K562 treated with DMSO at 1 percent for 4 hours (cell line): ENCODE measurements around the gene PYDC1. TPM values are rescaled to one million over a fixed set of nuclear protein-coding genes. Genes with fewer than 3 reads are reported as not detected.

Source experiments
- total RNA-seq: library from RNA; unstranded; fragments of 300-600 nt; gene quantifications from 2 replicates; pipeline ENCODE4 v1.2.3, GENCODE V29; 2022; ENCODE audit not compliant: insufficient read depth

PYDC1 gene
- total RNA-seq: not detected in 2 replicates

DNA sequence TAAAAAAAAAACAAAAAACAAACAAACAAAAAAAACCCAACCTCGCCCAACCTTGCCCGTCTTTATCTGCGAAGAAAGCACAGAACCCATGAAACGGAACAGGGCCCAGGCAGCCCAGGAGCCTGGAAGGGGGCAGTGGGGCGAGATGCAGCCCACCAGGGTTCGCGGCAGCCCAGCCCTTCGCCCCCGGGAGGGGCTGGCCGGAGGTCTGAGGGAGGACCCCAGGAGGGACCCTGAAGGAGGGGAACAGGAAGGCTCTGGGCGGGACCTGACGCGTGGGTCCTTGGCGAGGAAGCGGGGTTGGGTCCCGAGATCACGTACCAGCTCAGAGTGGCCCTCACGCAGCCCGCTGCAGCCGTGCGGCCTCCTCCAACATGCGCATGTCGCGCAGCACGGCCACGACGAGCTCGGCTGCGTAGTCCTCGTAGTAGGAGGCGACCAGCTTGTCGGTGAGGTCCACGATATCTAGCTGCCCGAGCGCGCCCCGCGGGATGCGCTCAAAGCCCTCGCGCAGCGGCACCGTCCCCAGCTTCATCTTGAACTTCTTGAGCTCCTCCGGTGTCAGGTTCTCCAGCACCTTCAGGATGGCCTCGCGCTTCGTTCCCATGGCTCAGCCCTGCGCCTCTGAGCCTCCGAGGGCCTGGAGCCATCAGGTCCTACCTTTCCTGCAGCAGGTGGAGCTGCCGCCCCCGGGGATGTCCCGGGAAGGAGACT is at the start of gene PYDC1:
PYDC1 (minus strand) TSS at position 714 of the 714 bp plus-strand sequence; CDS start at position 607, 107 bp downstream.

DNA sequence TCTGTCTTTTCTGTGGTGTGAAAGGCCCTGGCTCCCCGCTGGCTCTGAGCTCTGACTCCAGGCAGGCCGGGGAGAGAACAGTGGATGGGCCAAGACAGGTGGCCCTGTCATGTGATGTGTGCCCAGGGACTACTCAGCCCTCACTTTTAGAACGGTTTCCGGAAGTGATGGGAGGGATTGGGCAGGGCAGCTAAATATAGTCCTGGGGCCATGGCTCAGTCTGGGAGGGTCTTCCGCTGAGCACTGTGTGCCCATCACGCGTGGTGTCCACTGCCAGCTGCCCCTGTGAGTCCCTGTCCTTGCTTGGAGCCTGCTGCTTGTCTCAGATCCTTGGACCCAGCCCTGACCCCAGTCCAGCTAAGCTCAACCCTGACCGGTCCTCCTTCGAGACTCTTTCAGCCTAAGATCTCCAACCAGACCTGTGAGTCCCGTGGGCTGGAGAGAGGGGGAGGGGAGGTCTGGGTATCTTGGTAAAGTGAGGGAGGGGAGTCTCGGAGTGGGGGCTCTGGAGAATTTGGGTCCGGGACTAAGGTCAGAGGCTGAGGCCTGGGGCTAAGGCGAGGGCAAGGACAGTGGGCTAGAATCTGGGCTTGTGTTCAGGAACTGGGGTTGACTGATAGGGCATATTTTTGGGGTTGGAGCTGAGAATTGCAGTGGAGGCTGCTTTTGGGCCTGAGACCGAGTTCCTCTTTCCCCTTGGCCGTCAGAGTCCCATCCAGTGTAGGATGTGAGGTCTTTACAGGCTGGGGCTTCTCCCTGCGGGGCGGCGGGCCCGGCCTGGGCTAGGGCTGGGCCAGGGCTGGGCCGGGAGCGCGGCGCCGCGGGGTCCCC is 2.8 kb downstream of the PYDC1 start, which contains the start of gene TRIM72:
TRIM72 (plus strand) TSS at position 243 of the 831 bp plus-strand sequence. CDS start 620 bp downstream, outside the sequence.

DNA sequence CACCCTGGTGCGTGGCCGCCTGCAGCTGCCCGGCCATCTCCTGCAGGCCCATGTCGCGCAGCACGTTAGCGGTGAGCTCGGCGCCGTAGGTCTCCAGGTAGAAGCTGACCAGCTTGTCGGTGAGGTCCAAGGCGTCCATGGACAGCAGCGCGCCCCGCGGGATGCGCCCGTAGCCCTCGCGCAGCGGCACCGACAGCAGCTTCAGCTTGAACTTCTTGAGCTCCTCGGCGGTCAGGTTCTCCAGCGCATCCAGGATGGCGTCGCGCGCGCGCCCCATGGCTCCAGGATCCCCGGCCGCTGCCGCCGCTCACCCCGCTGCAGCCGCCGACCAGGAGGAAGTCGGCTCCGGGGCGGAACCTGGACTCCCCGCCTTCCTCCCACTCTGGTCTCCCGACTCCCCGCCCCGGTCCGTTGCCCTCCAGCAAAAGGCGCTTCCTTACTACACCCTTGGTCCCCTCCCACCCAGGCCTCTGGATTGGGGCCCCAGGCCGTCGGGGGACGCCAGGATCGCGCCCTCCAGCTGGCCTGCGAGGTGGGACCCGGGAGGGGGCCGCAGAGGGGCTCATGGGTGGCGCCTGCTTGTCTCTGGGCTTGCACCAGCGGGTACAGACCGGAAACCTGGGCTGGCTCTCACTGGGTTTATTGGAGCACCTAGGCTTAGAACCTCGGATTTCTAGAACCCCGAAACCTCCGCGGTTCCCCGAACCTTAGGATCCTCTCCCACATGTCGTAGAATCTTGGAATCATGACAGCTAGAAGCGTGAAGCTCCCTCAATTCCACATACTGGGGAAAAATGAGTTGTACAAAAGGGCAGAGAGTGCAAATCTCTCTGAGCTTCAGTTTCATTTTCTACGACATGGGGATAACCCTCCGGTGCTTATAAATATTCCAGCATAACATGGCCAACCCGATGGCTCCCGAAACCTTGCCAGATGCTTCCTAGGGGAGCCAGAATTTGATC is 14.2 kb downstream of the PYDC1 start, which contains the start of gene PYCARD:
PYCARD (minus strand) TSS at position 347 of the 962 bp plus-strand sequence; CDS start at position 277, 70 bp downstream.

DNA sequence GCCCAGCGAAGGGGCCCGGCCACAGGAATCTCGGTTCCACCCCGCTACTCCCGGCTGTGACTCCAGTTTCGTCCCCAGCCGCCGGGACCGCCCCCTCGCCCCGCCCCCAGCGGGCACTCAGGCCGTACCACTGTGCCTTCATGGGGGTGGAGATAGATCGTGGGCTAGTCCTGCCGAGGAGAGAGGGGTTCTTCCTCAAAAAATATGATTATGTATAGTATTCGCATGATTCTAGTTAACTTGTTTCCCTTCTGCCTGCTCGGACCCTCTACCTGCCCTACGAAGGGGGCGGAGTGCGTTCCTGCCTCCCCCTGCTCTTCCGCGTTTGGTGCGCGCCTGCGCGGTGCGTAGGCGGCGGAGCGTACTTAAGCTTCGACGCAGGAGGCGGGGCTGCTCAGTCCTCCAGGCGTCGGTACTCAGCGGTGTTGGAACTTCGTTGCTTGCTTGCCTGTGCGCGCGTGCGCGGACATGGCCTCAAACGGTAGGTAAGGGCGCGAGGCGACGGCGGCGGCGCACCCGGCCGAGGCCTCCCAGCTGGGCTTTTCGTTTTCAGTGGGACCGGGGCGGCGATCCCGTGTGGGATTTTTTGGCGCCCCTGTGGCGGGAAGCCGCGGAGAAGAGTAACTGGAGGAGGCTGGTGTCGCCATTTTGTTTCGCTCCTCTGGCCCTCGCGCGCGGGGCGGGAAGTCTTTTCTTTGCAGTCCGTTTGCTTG is 37.0 kb downstream of the PYDC1 start, which contains the start of gene FUS:
FUS (plus strand) TSS at position 393 of the 713 bp plus-strand sequence; CDS start at position 469, 76 bp downstream.

Other genes with a start within 250 kb of the PYDC1 start
- gene HSD3B7, start 231.9 kb downstream of the PYDC1 start, total RNA-seq: 44.6 and 47.9 TPM in 2 replicates
- gene STX1B, start 206.5 kb downstream of the PYDC1 start, total RNA-seq: 0.31 TPM in 1 of 2 replicates, not detected in the other
- 44.1 and 45.2 TPM in 2 replicates for gene STX4, start 183.6 kb downstream of the PYDC1 start, total RNA-seq
- gene ZNF668, start 142.9 kb downstream of the PYDC1 start, total RNA-seq: 13.4 and 15.6 TPM in 2 replicates
- gene ZNF646, start 142.7 kb downstream of the PYDC1 start, total RNA-seq: 12.6 and 13.5 TPM in 2 replicates
- gene PRSS53, start 128.2 kb downstream of the PYDC1 start, total RNA-seq: 3.8 and 4.7 TPM in 2 replicates
- 148 and 159 TPM in 2 replicates for gene VKORC1, start 122.3 kb downstream of the PYDC1 start, total RNA-seq
- gene BCKDK, start 108.7 kb downstream of the PYDC1 start, total RNA-seq: 41.2 and 58.7 TPM in 2 replicates
- gene KAT8, start 99.5 kb downstream of the PYDC1 start, total RNA-seq: 90.8 and 110 TPM in 2 replicates
- 64.8 and 68.2 TPM in 2 replicates for gene PRSS8, start 81.4 kb downstream of the PYDC1 start, total RNA-seq
- not detected in 2 replicates for gene PRSS36, start 67.1 kb downstream of the PYDC1 start, total RNA-seq
- gene FUS, start 37.0 kb downstream of the PYDC1 start, total RNA-seq: 273 and 304 TPM in 2 replicates
- gene PYCARD, start 14.4 kb downstream of the PYDC1 start, total RNA-seq: 47.8 and 60.3 TPM in 2 replicates
- gene TRIM72, start 3.0 kb downstream of the PYDC1 start, total RNA-seq: 0.08 TPM in 1 of 2 replicates, not detected in the other
- gene ITGAM, start 42.8 kb upstream of the PYDC1 start, total RNA-seq: 2.3 and 6.3 TPM in 2 replicates
- 0.74 and 0.84 TPM in 2 replicates for gene ITGAX, start 138.0 kb upstream of the PYDC1 start, total RNA-seq
- gene ITGAD, start 176.2 kb upstream of the PYDC1 start, total RNA-seq: not detected in 2 replicates
- not detected in 2 replicates for gene COX6A2, start 211.2 kb upstream of the PYDC1 start, total RNA-seq
- gene ZNF843, start 225.7 kb upstream of the PYDC1 start, total RNA-seq: 0.50 TPM in 1 of 2 replicates, not detected in the other
- gene ARMC5, start 242.4 kb upstream of the PYDC1 start, total RNA-seq: 12.8 and 17.6 TPM in 2 replicates